Activated CD8-positive, alpha-beta memory T cell treated with anti-CD3 and anti-CD28 coated beads for 4 hours (primary cell): ENCODE data around the gene BAMBI.

ENCODE experiments used
- DNase-seq, 2 donors: peaks; one replicate each; pipeline ENCODE4 v3.0.0-alpha.2; 2020; ENCODE audit warnings: low read depth in 2 of 2

BAMBI gene

DNA sequence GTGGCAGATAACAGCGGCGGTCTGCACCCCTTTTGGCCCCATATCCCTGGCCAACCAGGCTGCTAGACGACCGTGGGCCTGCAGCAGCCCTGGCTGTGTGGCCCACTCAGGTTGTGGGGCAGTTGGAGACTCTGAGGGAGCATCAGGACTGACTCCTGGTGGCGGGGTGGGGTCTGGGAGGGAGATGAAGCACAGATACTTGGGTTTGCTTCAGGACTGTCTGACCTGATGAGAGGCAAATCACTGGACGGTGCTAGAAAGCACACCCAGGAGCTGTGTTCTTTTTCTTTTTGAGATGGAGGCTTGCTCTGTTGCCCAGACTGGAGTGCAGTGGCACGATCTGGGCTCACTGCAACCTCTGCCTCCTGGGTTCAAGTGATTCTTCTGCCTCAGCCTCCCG is 28.2 kb downstream of the BAMBI start:
- no peak for DNase-seq

- no peak for DNase-seq
Measured at GRCh38 chr10:28709001-28709710, 31.8 kb downstream of the BAMBI start.

DNA sequence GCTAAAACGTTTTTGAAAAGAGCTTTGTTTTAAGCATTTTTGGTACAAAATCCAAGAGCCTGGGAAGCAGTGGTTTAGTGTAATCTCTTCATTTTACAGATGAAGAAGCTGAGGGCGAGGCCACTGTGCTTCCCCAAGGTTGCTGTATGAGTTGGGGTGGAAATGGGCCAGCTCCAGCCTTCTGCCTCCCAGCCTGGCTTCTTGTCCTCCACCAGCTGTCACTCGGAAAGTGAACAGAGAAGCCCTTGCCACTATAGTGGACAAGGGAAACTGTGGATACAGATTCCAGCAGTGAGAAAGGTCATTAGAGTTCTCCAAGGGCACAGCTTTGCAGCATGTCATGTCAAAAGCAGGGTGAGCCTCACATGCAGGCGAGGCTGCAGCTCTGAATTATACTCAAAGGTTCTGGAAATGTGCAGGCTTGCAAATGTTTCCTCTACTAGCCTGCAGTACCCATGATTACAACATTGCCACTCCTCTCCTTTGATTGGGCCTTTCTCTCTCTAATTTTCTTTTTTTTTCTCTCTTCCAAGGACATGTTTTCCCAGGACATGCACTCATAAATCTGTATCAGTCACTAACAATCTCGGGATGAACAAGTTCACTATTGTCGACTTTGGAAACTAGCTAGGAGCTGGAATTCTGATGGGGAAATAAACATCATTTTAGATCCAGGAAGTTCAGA is 33.0 kb downstream of the BAMBI start:
- no peak for DNase-seq

DNA sequence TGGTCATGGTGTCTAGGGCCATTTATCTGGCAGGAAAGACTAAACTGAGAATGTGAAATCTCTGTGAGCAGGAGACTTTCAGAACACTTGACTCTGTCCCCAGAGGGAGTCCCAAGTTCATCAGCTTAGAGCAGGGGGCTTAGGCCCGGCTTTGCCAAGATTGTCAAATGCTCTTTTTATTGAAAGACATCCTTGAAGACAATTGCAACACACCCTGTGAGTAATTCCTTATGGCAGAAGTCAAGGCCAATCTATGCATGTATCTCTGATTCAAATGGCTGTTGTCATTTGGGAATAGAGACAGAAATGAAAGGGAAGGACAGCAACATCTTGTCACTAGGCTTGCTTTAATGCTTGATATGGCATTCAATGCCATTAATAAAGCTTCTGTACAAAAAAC is 33.7 kb downstream of the BAMBI start:
- DNase-seq: no peak

GRCh38 chr10:28711776-28712175 is 34.5 kb downstream of the BAMBI start:
- DNase-seq: no peak

GRCh38 chr10:28713626-28714352 is 36.5 kb downstream of the BAMBI start:
- DNase-seq: no peak

GRCh38 chr10:28714401-28715053 is 37.2 kb downstream of the BAMBI start:
- DNase-seq: no peak

GRCh38 chr10:28715246-28715645 is 37.9 kb downstream of the BAMBI start:
- no peak for DNase-seq

GRCh38 chr10:28715757-28716156 is 38.4 kb downstream of the BAMBI start:
- DNase-seq: no peak

DNA sequence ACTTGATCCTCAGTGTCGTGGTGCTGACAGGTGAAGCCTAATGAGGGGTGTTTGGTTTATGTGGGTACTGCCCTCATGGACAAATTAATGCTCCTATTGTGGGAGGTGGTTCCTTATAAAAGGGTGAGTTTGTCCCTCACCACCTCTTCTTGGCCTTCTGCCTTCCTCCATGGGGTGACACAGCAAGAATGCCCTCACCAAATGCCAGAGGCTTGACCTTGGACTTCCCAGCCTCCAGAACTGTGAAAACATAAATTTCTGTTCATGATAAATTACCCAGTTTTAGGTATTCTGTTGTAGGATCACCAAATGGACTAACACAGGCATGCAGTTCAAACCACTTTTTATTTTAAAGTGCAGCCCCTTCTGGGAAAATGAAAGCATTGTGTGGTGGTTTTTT is 39.4 kb downstream of the BAMBI start:
- no peak for DNase-seq

DNA sequence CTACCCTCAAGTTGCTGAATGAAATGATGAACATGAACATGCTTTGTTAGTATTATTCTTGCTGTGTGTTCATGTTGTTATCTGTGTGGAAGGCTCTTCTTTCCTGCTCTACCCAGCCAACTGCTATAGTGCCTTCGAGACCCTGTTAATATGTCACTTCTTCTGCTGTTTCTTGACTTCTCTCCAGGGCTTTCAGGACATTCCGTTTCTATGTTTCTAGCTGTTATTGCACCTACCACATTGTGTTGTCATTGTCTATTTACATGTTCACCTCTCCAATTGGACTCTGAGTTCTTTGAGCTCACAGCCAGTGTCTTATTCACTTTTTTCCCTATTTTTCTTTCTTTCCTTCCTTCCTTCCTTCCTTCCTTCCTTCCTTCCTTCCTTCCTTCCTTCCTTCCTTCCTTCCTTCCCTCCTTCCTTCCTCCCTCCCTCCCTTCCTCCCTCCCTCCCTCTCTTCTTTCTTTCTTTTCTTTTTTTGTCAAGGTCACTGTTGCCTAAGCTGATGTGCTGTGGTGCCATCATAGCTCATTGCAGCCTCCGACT is 40.4 kb downstream of the BAMBI start:
- DNase-seq: no peak

- no peak for DNase-seq
Measured at GRCh38 chr10:28719789-28720436, 42.6 kb downstream of the BAMBI start.

DNA sequence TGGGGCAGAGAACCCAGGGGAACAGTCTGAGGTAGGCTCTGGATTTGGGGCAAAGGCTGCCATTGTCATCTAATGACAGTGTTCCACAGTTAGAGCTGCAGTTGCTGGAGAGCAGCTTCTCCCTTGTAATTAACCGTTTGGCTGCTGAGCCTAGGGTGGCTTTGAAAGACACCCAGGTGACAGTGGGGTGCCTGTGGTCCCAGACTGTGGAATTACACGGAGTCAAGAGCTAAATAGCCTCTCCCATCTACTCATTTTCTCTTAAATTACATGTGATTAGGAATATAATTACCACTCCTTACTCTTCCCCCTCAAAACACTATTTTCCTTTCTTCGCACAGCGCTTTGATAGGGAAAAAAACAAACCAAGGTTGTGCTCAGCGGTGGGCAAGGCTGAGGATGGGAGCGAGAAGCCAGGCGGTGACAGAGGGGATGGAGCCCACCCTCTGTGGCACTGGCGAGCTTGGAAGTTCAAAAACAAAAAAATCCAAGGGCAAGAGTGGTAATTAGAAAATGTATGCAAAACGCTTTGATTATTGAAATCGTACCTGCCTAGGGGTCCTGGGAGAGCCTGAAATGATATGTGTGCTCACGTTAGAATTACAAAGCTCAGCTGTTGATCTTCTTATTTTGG is 44.1 kb downstream of the BAMBI start:
- no peak for DNase-seq

GRCh38 chr10:28722065-28722803 is 44.9 kb downstream of the BAMBI start:
- DNase-seq: no peak

DNA sequence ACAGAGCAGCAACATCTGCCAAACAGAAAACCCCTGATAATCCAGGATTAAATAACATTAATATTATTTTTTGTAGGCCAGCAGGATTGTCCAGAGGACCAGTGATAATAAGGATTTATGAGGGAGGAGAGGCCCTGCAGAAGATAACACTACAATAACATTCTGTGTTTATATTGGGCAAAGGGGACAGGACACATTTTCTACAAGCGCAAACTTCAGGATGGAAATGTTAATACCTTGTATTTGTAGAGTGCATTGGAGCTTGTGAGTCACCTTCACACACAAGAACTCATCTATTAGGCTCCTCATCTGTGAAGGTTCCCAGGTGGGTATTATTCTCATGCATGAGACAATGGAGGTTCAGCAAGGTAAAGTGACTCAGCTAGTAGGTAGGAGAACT is 51.0 kb downstream of the BAMBI start:
- no peak for DNase-seq

- no peak for DNase-seq
Measured at GRCh38 chr10:28730031-28730778, 52.9 kb downstream of the BAMBI start.

- DNase-seq: no peak
Measured at GRCh38 chr10:28732091-28732490, 54.8 kb downstream of the BAMBI start.
